Esophagus muscularis mucosa (tissue), 4 donors: ENCODE results near the gene FAM107B.

Experiments used
- EP300 ChIP-seq: sonication (generic); formaldehyde crosslinking; IDR thresholded peaks from one replicate; pipeline ENCODE4 v1.6.1; 2017; ENCODE audit warnings: antibody characterized with exemption
- POLR2A ChIP-seq: fragments of 450-650 bp; IDR thresholded peaks from one replicate; pipeline ENCODE4 v1.6.1; 2017; ENCODE audit warnings: antibody characterized with exemption, moderate library complexity, mild to moderate bottlenecking, low read depth
- POLR2AphosphoS5 ChIP-seq, 2 donors: sonication (generic); formaldehyde crosslinking; IDR thresholded peaks; one replicate each; pipeline ENCODE4 v1.6.1; 2017; ENCODE audit warnings: antibody characterized with exemption in 2 of 2
- TF ChIP-seq, protein P1 (sequence below), 3 experiments: fragments of 200-600 bp in 2 of 3; fragments of 450-650 bp in 1 of 3; sonication (generic) in 2 of 3; IDR thresholded peaks; one replicate each; pipeline ENCODE4 v1.5.1; 2017 to 2019; ENCODE audit warnings: antibody characterized with exemption in 3 of 3, mild to moderate bottlenecking in 2 of 3, moderate library complexity in 1 of 3

GRCh38 chr10:14678637-14679036 lies 96.1 kb downstream of the FAM107B start:
- TF ChIP-seq POLR2AphosphoS5 (IDR thresholded peaks at IDR 0.05) = no peak
- TF ChIP-seq, protein P1, sequence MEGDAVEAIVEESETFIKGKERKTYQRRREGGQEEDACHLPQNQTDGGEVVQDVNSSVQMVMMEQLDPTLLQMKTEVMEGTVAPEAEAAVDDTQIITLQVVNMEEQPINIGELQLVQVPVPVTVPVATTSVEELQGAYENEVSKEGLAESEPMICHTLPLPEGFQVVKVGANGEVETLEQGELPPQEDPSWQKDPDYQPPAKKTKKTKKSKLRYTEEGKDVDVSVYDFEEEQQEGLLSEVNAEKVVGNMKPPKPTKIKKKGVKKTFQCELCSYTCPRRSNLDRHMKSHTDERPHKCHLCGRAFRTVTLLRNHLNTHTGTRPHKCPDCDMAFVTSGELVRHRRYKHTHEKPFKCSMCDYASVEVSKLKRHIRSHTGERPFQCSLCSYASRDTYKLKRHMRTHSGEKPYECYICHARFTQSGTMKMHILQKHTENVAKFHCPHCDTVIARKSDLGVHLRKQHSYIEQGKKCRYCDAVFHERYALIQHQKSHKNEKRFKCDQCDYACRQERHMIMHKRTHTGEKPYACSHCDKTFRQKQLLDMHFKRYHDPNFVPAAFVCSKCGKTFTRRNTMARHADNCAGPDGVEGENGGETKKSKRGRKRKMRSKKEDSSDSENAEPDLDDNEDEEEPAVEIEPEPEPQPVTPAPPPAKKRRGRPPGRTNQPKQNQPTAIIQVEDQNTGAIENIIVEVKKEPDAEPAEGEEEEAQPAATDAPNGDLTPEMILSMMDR (IDR thresholded peaks at IDR 0.05) = no peak
- TF ChIP-seq POLR2A = no peak
- TF ChIP-seq EP300 = no peak
